Glutamatergic neuron (in vitro differentiated cells): ENCODE measurements around the gene INVS. TPM values are rescaled to one million over a fixed set of nuclear protein-coding genes. Genes with fewer than 3 reads are reported as not detected.
"Not testable (repeated sequence)": the region's sequence is repeated elsewhere in the genome, so short reads cannot be mapped to it uniquely, and the experiment has no call there.

ENCODE experiments used
- DNase-seq: peaks from one replicate; pipeline ENCODE4 v3.0.0; 2022
- H3K27ac Mint-ChIP-seq: one replicate; pipeline ENCODE4 v1.8.0; 2020; ENCODE audit warnings: mild to moderate bottlenecking, mixed read lengths, inconsistent platforms; ENCODE audit not compliant: unreplicated experiment
- H3K27me3 Mint-ChIP-seq: one replicate; pipeline ENCODE4 v1.8.0; 2020; ENCODE audit warnings: mild to moderate bottlenecking, moderate library complexity, mixed read lengths, inconsistent platforms; ENCODE audit not compliant: unreplicated experiment
- H3K36me3 Mint-ChIP-seq: one replicate; pipeline ENCODE4 v1.8.0; 2020; ENCODE audit warnings: mild to moderate bottlenecking, mixed read lengths, inconsistent platforms; ENCODE audit not compliant: unreplicated experiment
- H3K4me1 Mint-ChIP-seq: one replicate; pipeline ENCODE4 v1.8.0; 2020; ENCODE audit warnings: mild to moderate bottlenecking, low read depth, mixed read lengths, inconsistent platforms; ENCODE audit not compliant: unreplicated experiment
- H3K4me3 Mint-ChIP-seq: one replicate; pipeline ENCODE4 v1.8.0; 2020; ENCODE audit warnings: mild to moderate bottlenecking, mixed read lengths, inconsistent platforms; ENCODE audit not compliant: unreplicated experiment
- H3K9me3 Mint-ChIP-seq: one replicate; pipeline ENCODE4 v1.8.0; 2020; ENCODE audit warnings: mild to moderate bottlenecking, moderate library complexity, mixed read lengths, inconsistent platforms; ENCODE audit not compliant: unreplicated experiment
- CTCF ChIP-seq: fragments of 200-600 bp; sonication (generic); IDR thresholded peaks from one replicate; pipeline ENCODE4 v1.5.0; 2021; ENCODE audit not compliant: partially characterized antibody, unreplicated experiment
- total RNA-seq: library from RNA; stranded (reverse); fragmentation: NEBNext Ultra II Directional; extraction: Animal tissue kit (Norgen Biotek cat#: 25700); gene quantifications from one replicate; pipeline ENCODE4 v1.2.1, GENCODE V29; 2021; ENCODE audit not compliant: unreplicated experiment

Gene INVS
- total RNA-seq, 1 donor from 2014 or later: 33.4 TPM

GRCh38 chr9:100222674-100223073, 123.6 kb downstream of the INVS start:
- Mint-ChIP-seq H3K36me3 (no peaks in the 10 kb centered on the region), H3K27me3 (no peaks in the 10 kb centered on the region), H3K4me1 (peaks cover 2% of the 10 kb centered on the region), H3K4me3 (no peak overlapping the region), H3K9me3 (peaks cover 1% of the 10 kb centered on the region), H3K27ac (no peak overlapping the region)
- TF ChIP-seq CTCF: no peak
- no peak for DNase-seq

GRCh38 chr9:100227636-100228035, 128.6 kb downstream of the INVS start:
- no peak overlapping the region for H3K4me3 Mint-ChIP-seq
- no peaks in the 10 kb centered on the region for H3K27me3 Mint-ChIP-seq
- H3K9me3 Mint-ChIP-seq: no peaks in the 10 kb centered on the region
- TF ChIP-seq CTCF: no peak
- peaks cover 9% of the 10 kb centered on the region for H3K36me3 Mint-ChIP-seq
- no peak overlapping the region for H3K27ac Mint-ChIP-seq
- H3K4me1 Mint-ChIP-seq: no peaks in the 10 kb centered on the region
- DNase-seq: no peak

DNA sequence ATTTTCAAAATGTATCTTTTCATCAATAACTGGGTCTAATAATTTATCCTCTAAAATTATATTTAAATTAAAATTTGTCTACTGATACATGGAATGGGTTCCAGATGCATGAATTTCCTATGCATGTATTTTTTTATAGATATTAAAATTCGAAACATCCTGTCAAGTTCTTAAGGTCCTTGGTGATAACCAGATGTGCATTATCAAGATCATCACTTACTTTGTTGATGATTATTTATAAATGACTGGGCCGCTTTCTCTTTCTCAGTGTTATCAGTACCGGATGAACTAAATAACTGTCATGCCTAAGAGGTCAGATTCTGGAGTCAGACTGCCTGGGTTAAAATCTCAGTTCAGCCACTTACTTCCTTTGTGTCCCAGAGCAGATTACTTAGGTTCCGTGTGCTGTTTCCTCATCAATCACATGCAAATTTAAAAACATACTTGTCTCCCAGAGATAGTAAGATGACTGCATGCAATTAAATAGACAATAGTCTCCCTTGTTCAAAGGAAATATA, 129.4 kb downstream of the INVS start:
- TF ChIP-seq CTCF: no peak
- Mint-ChIP-seq H3K27ac (no peak overlapping the region), H3K4me3 (no peak overlapping the region), H3K36me3 (peaks cover 17% of the 10 kb centered on the region), H3K27me3 (no peaks in the 10 kb centered on the region), H3K9me3 (no peaks in the 10 kb centered on the region), H3K4me1 (no peaks in the 10 kb centered on the region)
- DNase-seq: no peak

DNA sequence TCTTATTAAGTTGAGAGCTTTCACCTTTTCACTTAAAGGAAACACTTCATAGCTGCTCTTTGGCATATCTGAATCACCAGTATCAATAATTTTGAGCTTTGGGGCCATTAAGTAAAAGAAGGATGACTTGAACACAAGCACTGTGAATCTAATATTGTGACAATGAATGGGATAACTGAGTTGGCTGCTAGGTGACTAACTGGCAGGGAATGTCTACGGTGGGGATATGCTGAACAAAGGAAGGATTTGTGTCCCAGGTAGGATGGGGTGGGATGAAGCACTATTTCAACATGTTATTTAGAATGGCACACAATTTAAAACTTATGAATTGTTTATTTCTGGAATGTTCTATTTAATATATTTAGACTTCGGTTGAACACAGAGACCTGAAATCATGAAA, 130.1 kb downstream of the INVS start:
- H3K4me3 Mint-ChIP-seq: no peak overlapping the region
- TF ChIP-seq CTCF: no peak
- H3K4me1 Mint-ChIP-seq: no peaks in the 10 kb centered on the region
- no peak overlapping the region for H3K27ac Mint-ChIP-seq
- H3K9me3 Mint-ChIP-seq: no peaks in the 10 kb centered on the region
- peaks cover 18% of the 10 kb centered on the region for H3K36me3 Mint-ChIP-seq
- no peak for DNase-seq
- H3K27me3 Mint-ChIP-seq: no peaks in the 10 kb centered on the region

DNA sequence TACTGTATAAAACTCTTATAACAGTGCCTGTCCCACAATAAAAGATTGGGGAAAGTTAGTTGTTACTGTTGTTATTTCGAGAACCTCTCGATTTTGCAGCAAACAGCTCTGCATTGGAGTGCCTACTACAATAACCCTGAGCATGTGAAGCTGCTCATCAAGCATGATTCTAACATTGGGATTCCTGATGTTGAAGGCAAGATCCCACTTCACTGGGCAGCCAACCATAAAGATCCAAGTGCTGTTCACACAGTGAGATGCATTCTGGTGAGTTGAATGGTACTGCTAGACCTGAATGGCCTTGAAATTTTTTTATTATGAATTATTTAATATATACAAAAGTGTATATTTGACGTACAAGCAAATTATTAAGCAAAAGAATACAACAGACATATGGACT, 130.5 kb downstream of the INVS start:
- no peak for TF ChIP-seq CTCF
- Mint-ChIP-seq H3K27ac (no peak overlapping the region), H3K4me3 (no peak overlapping the region), H3K27me3 (no peaks in the 10 kb centered on the region), H3K36me3 (peaks cover 22% of the 10 kb centered on the region), H3K4me1 (no peaks in the 10 kb centered on the region), H3K9me3 (no peaks in the 10 kb centered on the region)
- no peak for DNase-seq

DNA sequence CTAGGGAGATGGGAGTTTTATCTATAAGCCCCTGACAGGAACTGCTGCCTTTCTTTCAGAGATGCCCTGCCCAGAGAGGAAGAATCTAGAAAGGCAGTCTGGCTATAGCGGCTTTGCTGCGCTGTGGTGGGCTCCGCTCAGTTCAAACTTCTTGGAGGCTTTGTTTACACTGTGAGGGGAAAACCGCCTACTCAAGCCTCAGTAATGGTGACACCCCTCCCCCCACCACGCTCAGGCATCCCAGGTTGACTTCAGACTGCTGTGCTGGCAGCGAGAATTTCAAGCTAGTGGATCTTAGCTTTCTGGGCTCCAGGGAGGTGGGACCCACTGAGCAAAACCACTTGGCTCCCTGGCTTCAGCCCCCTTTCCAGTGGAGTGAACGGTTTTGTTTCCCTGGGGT, 137.9 kb downstream of the INVS start:
- not testable (repeated sequence) for H3K9me3 Mint-ChIP-seq, H3K4me3 Mint-ChIP-seq, DNase-seq, H3K27ac Mint-ChIP-seq, H3K4me1 Mint-ChIP-seq, H3K27me3 Mint-ChIP-seq
- H3K36me3 Mint-ChIP-seq: peaks cover 32% of the 10 kb centered on the region
